ENCODE results near the gene CYB5A.

The CYB5A gene

DNA sequence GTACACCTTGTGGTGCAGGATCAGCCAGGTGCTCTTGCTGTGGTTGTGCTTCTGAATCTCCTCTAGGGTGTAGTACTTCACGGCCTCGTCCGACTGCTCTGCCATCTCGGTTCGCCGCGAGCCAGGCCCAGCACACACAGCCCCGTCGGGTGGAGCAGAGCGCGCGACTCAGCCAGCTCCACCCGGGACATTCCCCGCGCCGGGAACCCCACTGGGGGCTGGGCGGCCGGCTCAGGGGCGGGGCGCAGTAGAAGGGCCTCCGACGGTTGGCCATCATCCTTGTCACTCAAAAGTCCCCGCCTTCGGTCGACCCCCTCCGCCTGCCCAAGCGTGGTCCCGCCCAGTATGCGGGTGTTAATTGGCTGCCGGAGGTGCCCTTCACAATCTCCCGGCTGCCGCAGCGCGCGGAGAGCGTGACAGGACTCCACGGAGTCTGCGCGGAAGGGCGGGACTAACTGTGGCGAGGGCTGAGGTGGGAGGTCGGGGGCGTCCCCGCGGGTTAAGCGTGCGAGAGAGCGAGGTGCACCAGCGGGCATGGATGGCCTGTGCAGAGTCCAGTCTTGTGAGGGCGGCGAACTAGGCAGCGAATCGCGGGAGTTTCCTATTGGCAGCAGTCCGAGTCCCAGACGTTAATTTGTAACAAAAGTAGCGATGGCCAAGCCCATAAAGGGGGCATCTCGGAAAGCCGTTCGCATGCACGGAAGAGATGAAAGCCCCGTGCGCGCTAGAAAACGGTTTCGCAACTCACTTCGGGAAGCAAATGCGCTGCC, at the start of gene CYB5A (continued):
- no peak for TF ChIP-seq ZNF449 (tag by site-specific recombination; IDR thresholded peaks at IDR 0.05)
- TF ChIP-seq BCL11B (tag by site-specific recombination; IDR thresholded peaks at IDR 0.05; ENCODE audit: low read depth): 0 out of 2 replicates have a peak, but pooled peaks have one; percentile 25
- no peak for TF ChIP-seq ZNF585B (tag by site-specific recombination; IDR thresholded peaks at IDR 0.05)
- peak; percentile 81 for TF ChIP-seq EGR2 (tag by site-specific recombination; IDR thresholded peaks at IDR 0.05; ENCODE audit: low read depth)
- no peak for TF ChIP-seq ZNF266 (tag by site-specific recombination; IDR thresholded peaks at IDR 0.05; ENCODE audit: low read depth)
- TF ChIP-seq, protein P1, sequence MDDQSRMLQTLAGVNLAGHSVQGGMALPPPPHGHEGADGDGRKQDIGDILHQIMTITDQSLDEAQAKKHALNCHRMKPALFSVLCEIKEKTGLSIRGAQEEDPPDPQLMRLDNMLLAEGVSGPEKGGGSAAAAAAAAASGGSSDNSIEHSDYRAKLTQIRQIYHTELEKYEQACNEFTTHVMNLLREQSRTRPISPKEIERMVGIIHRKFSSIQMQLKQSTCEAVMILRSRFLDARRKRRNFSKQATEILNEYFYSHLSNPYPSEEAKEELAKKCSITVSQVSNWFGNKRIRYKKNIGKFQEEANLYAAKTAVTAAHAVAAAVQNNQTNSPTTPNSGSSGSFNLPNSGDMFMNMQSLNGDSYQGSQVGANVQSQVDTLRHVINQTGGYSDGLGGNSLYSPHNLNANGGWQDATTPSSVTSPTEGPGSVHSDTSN (CRISPR knock-in tag; IDR thresholded peaks at IDR 0.05): peak; percentile 99
- TF ChIP-seq REPIN1 (tag by site-specific recombination; IDR thresholded peaks at IDR 0.05; ENCODE audit: low read depth): no peak
- no peak for TF ChIP-seq ZNF112 (tag by site-specific recombination; IDR thresholded peaks at IDR 0.05)

GRCh38 chr18:74337912-74338309, 46.1 kb upstream of the CYB5A start:
- ChIA-PET POLR2A (no interaction called here), CTCF (interaction anchor here (0.6 to 2.1 kb wide), 3 partner anchors 141 to 203 kb away, joined by 3 to 6 read pairs (median 5); no protein-coding TSS in a partner anchor)
- TF ChIP-seq HOXA7 (CRISPR knock-in tag; IDR thresholded peaks at IDR 0.05; ENCODE audit: borderline replicate concordance): no peak
- TF ChIP-seq, protein P2, sequence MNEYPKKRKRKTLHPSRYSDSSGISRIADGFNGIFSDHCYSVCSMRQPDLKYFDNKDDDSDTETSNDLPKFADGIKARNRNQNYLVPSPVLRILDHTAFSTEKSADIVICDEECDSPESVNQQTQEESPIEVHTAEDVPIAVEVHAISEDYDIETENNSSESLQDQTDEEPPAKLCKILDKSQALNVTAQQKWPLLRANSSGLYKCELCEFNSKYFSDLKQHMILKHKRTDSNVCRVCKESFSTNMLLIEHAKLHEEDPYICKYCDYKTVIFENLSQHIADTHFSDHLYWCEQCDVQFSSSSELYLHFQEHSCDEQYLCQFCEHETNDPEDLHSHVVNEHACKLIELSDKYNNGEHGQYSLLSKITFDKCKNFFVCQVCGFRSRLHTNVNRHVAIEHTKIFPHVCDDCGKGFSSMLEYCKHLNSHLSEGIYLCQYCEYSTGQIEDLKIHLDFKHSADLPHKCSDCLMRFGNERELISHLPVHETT (tag by site-specific recombination; IDR thresholded peaks at IDR 0.05): no peak
- no peak for TF ChIP-seq SALL2 (tag by site-specific recombination; IDR thresholded peaks at IDR 0.05; ENCODE audit: borderline replicate concordance)
- no peak for TF ChIP-seq KLF17 (tag by site-specific recombination; IDR thresholded peaks at IDR 0.05)
- TF ChIP-seq ZNF76 (tag by site-specific recombination; IDR thresholded peaks at IDR 0.05; ENCODE audit: borderline replicate concordance, low read depth): no peak
- no peak for TF ChIP-seq ZNF747 (tag by site-specific recombination; IDR thresholded peaks at IDR 0.05)
- TF ChIP-seq ZNF580 (tag by site-specific recombination; IDR thresholded peaks at IDR 0.05): no peak
- no peak for TF ChIP-seq IKZF3 (tag by site-specific recombination; IDR thresholded peaks at IDR 0.05)
- TF ChIP-seq KLF16 (tag by site-specific recombination; IDR thresholded peaks at IDR 0.05): no peak
- no peak for TF ChIP-seq MYNN (tag by site-specific recombination; IDR thresholded peaks at IDR 0.05; ENCODE audit: borderline replicate concordance)
- TF ChIP-seq ZNF114 (tag by site-specific recombination; IDR thresholded peaks at IDR 0.05): no peak
- no peak for TF ChIP-seq KLF7 (tag by site-specific recombination; IDR thresholded peaks at IDR 0.05; ENCODE audit: borderline replicate concordance)
- no peak for TF ChIP-seq ZNF354C (tag by site-specific recombination; IDR thresholded peaks at IDR 0.05; ENCODE audit: borderline replicate concordance, low read depth)
- TF ChIP-seq ZNF16 (tag by site-specific recombination; IDR thresholded peaks at IDR 0.05; ENCODE audit: low read depth): no peak
- no peak for TF ChIP-seq YY1 (tag by site-specific recombination; IDR thresholded peaks at IDR 0.05)
- no peaks in the 10 kb centered on the region for H3K9me3 ChIP-seq (ENCODE audit: control insufficient read depth, insufficient read depth, low read depth, low read length)
- H3K36me3 ChIP-seq (ENCODE audit: control insufficient read depth in 2 of 2, insufficient read depth in 1 of 2, low read length in 2 of 2): no peaks in the 10 kb centered on the region
- no peak overlapping the region for H3K4me3 ChIP-seq (ENCODE audit: low read depth, low read length)
- no peak overlapping the region for H3K27ac ChIP-seq (ENCODE audit: extremely low read depth, low read depth, low read length)
- no peaks in the 10 kb centered on the region for H3K4me1 ChIP-seq (ENCODE audit: control insufficient read depth, insufficient read depth, low read length)

Measured in HEK293 (cell line).